Measurements from ENCODE around the gene NADK2. TPM values are rescaled to one million over a fixed set of nuclear protein-coding genes. Genes with fewer than 3 reads are reported as not detected.

The NADK2 gene
- 28.1 and 33.1 TPM in 2 replicates for total RNA-seq (ENCODE audit: low replicate concordance)

GRCh38 chr5:36241631-36242533, at the start of gene NADK2:
Gene NADK2, minus strand, starts transcription at chr5:36241925. Its CDS starts 127 bp downstream, at chr5:36241798.

GRCh38 chr5:36151434-36152323, 90.0 kb downstream of the NADK2 start, which contains the start of the genes LMBRD2 and SKP2:
Gene LMBRD2, minus strand, starts transcription at chr5:36151887. Its CDS starts 8,538 bp downstream, at chr5:36143349.
Gene SKP2, plus strand, starts transcription at chr5:36152111. Its CDS starts 152 bp downstream, at chr5:36152263.

Other genes starting within 250 kb of the NADK2 start
- gene UGT3A2, start 175.0 kb downstream of the NADK2 start, total RNA-seq (ENCODE audit: low replicate concordance) = not detected in 2 replicates
- gene LMBRD2, start 90.0 kb downstream of the NADK2 start, total RNA-seq (ENCODE audit: low replicate concordance) = 10.1 and 11.8 TPM in 2 replicates
- gene SKP2, start 89.8 kb downstream of the NADK2 start, total RNA-seq (ENCODE audit: low replicate concordance) = 10.2 and 16.1 TPM in 2 replicates
- gene RANBP3L, start 60.0 kb upstream of the NADK2 start, total RNA-seq (ENCODE audit: low replicate concordance) = 0.08 and 1.6 TPM in 2 replicates